Fibroblast of upper back skin (primary cell): ENCODE measurements around the gene STXBP2.

Experiments used
- DNase-seq: peaks from one replicate; pipeline ENCODE4 v3.0.0-alpha.2; 2013

The STXBP2 gene

DNA sequence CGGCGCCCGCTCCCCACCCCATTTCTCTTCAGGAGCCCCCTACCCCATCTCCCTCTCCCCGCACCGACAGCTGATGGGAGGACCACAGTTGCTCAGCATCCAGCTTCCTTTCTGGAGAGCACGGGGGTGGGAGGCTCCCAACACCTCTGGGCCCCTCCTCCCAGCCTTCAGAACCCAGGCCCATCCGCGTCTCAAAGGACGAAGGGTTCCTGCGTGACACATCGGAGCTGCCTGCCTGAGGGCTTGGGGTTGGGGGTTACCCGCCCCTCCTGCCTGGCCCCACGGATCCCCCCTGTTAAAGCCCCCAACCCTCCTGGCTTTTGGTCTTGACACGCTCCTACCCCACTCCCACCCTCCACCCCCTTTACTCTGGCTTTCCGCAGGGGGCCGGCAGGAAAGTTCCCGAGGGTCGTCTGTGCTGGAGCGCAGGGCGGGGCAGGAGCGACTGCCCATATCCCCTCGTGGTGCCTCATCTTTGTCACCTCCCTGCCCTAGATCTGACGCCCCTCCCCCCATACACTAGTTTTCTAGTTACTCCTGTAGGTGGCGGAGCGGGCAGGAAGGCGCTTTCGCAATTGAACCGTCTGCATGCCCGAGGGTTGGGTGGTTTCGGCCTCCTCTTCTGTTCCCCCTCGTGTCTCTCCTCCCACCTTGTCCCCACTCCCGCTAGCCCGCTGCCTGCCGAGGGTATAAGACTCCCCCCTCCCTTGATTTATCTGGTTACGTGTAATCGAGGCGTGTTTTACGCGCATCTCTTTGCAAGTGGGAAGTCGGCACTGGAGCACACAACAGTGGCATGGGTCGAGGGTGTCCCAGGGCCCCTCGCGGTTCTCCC is 44.6 kb downstream of the STXBP2 start:
- peak; percentile 80 for DNase-seq

DNA sequence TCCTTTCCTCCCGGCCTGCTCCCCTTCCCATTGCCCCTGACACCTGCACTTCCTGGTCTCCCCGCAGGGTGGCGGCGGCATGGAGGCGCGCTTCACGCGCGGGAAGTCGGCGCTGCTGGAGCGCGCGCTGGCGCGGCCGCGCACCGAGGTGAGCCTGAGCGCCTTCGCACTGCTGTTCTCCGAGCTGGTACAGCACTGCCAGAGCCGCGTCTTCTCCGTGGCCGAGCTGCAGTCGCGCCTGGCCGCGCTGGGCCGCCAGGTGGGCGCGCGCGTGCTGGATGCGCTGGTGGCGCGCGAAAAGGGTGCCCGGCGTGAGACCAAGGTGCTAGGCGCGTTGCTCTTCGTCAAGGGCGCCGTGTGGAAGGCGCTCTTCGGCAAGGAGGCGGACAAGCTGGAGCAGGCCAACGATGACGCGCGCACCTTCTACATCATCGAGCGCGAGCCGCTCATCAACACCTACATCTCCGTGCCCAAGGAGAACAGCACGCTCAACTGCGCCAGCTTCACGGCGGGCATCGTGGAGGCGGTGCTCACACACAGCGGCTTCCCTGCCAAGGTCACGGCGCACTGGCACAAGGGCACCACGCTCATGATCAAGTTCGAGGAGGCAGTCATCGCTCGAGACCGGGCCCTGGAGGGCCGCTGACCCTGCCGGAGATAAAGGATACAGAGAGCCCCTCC is 45.4 kb downstream of the STXBP2 start:
- DNase-seq, result peak; percentile 10

DNA sequence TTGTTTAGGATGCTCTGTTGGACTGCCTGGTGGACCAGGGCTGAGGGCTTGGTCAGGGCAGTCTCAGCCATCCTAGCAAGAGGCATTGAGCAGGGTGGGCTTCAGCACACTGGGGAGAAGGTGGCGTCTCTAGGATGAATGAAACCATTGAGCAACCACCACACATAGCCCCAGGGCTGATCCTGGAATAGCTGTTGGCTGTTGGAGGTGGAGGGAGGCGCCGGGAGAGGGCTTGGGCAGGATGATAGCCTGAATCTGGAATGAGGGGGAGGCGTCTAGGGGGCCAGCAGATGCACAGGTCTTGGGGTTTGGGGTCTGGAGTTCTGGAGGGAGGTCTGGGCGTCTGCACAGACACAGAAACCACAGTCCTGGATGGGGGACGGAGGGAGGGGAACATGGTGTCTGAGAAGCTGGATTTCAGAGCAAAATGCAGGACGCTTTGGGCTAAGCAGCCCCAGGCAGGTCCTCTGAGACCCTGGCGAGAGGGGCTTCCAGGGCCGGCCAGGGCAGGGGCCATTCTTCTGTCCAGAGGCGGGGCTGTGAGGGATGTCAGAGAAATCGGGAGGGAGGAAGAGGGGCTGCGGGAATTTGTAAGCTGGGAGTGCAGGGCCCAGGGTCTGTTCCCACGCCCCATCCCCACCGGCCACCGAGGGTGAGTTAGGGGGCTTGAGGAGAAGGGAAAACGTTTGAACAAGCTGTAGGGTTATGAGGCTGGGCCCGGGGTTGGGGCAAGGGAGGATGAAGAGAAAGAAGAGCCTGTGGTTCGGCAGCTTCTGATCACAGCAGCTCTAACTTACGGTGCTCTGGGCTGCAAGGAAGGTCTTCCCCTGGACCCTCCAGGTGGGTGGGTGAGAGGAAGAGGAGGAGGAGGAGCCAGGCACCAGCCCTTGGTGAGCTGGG is 48.9 kb downstream of the STXBP2 start:
- no peak for DNase-seq

DNA sequence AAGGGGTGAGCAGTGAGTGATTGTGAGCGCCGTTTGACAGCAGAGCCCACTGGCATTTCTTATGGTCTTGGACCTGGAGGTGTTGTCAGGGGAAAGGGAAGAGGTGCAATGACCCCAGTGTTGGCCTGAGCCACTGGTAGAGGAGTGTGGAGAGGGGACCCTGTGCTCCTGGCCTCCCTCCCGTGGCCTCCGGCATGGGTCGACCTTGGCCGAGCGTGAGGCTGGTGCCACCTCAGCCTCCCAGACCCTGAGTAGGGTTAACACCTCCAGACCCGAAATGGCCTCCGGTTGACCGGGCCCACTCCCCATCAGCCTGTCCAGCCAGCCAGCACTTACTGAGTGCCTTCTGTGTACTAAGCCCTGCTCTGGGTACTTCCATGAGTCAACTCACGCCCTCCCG is 50.3 kb downstream of the STXBP2 start:
- DNase-seq, result no peak

DNA sequence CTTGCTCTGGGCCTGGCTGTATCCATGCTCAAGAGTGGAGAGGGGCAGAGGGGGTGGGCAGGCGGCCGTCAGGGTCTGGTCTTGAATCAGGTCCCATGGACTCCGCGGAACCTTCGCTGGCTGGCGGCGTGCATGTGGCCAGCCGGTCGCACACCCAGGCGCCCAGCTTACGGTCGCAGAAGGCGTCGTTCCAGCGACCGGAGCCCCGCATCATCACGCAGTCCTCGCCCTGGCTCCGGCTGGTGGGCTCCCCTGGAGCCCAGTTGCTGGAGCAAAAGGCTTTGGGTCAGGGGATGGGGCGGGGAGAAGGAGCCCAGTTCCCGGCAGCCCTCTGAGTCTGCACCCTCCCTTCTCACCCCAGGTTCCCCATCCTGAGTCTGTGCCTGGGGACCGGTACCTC is 52.3 kb downstream of the STXBP2 start:
- DNase-seq, result no peak

DNA sequence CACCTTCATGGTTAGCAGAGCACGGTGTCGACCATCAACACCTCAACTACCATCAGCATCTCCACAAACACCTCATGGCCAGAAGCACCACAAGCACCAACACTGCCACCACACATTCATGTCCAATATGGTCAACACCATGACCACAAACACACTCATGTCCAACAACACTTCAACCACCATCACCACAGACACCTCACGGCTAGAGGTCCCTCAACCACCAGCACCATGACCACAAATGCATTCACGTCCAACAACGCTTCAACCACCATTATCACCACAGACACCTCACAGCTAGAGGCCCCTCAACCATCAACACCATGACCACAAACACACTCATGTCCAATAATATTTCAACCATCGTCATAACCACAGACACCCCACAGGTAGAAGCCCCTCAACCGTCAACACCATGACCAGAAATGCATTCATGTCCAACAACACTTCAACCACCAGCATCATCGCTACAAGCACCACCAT is 53.9 kb downstream of the STXBP2 start:
- DNase-seq, result no peak

DNA sequence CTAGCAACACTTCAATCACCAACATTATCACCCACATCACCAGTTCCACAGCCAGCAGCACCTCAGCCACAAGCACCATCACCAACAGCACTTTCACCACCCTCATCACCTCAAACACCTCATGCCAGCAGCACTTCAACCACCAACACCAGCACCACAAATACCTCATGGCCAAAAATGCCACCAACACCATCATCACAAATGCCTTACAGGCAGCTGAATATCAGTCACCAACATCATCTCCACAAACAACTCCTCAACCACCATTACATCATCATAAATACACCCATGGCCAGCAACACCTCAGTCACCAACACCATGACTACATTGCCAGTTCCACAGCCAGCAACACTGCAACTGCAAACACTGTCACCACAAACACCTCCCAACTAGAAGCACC is 54.6 kb downstream of the STXBP2 start:
- DNase-seq, result no peak

DNA sequence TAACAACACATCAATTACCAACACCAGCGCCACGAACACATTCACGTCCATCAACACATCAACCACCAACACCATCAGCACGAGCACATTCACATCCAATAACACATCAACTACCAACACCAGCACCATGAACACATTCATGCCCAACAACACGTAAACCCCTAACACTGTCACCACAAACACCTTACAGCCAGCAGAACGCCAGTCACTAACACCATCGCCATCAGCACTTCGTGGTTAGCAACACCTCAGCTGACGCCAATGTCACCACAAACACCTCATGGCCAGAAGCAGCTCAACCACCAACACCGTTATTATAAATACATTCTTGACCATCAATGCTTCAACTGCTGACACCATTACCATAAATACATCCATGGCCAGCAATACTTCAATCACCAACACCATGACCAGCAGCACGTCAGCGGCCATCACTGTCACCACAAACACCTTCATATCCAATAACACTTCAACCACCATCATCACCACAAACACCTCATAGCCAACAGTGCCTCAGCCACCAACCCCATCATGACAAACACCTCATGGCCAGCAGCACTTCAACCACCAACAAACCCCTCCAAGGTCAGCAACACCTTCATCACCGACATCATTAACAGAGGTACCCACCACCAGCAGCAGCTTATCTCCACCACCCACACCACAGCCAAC is 55.6 kb downstream of the STXBP2 start:
- DNase-seq, result no peak

DNA sequence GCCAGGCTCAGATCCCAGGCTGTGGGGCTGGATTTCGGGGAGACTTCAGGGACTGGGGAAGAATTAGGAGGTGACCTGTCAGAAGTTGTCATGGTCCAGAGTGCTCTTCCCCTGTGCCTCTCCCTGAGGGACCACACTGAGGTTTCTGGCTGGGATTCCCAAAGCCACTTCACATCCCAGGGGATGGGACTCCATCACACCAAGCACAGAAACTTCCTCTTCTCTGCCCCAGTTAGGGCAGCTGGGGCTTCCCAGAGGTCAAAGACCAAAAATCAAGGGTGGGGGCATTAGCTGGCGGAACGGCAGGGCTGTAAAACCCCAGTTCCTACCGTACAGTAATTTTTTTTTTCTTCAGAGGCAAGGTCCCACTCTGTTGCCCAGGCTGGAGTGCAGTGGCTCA is 57.6 kb downstream of the STXBP2 start:
- no peak for DNase-seq
